ENCODE data around the gene NEO1. TPM values are rescaled to one million over a fixed set of nuclear protein-coding genes. Genes with fewer than 3 reads are reported as not detected.

The NEO1 gene
- total RNA-seq, 1 experiment from 2014 or later: 12.4 TPM

DNA sequence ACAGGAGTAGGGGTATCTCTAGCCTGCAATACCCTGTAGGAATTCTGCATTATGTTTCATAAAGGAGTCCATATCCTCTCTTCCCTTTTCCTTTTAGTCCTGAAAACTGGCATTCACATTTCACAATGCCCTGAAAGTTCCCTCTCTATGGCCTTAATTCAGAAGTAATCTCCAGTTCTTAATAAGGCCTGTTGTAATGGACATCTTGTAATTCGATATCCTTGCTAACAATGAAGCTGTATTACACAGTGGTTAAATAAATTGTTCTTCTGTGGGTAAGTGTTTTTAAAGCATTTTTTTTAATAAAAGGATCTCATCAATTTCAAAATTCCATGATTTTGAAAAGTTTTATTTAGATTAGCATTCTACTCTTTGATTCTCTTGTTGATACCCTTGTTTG, 34.3 kb upstream of the NEO1 start:
- Histone ChIP-seq H3K4me3 (ENCODE audit: low read depth, low read length) (no peak overlapping the region), H3K9me3 (no peaks in the 10 kb centered on the region), H3K36me3 (ENCODE audit: control insufficient read depth, insufficient read depth, low read length) (no peaks in the 10 kb centered on the region), H3K27me3 (replicated peaks; ENCODE audit: control insufficient read depth, insufficient read depth, low read length) (no peaks in the 10 kb centered on the region), H3K4me1 (no peaks in the 10 kb centered on the region)
- Mint-ChIP-seq H3K4me3 (ENCODE audit: unreplicated experiment) (no peak overlapping the region), H3K36me3 (ENCODE audit: insufficient read depth, unreplicated experiment) (no peaks in the 10 kb centered on the region), H3K9me3 (ENCODE audit: unreplicated experiment) (no peaks in the 10 kb centered on the region), H3K27me3 (ENCODE audit: insufficient read depth, unreplicated experiment) (peaks cover 27% of the 10 kb centered on the region), H3K4me1 (ENCODE audit: low read depth, unreplicated experiment) (no peaks in the 10 kb centered on the region), H3K27ac (ENCODE audit: unreplicated experiment) (no peak overlapping the region)
- no peak for DNase-seq
- CTCF ChIA-PET: no interaction called here
- BruUV-seq (replicated peaks): no TSS peak
- intact Hi-C loops (cut with micrococcal nuclease; ENCODE audit: unreplicated experiment): no loop called here
- POLR2A ChIA-PET: no interaction called here
- TF ChIP-seq, protein P1, sequence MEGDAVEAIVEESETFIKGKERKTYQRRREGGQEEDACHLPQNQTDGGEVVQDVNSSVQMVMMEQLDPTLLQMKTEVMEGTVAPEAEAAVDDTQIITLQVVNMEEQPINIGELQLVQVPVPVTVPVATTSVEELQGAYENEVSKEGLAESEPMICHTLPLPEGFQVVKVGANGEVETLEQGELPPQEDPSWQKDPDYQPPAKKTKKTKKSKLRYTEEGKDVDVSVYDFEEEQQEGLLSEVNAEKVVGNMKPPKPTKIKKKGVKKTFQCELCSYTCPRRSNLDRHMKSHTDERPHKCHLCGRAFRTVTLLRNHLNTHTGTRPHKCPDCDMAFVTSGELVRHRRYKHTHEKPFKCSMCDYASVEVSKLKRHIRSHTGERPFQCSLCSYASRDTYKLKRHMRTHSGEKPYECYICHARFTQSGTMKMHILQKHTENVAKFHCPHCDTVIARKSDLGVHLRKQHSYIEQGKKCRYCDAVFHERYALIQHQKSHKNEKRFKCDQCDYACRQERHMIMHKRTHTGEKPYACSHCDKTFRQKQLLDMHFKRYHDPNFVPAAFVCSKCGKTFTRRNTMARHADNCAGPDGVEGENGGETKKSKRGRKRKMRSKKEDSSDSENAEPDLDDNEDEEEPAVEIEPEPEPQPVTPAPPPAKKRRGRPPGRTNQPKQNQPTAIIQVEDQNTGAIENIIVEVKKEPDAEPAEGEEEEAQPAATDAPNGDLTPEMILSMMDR (IDR thresholded peaks at IDR 0.05; ENCODE audit: insufficient read depth in 1 of 2, low read depth in 1 of 2, low read length in 1 of 2, severe bottlenecking in 1 of 2, unreplicated experiment in 1 of 2): no peak

DNA sequence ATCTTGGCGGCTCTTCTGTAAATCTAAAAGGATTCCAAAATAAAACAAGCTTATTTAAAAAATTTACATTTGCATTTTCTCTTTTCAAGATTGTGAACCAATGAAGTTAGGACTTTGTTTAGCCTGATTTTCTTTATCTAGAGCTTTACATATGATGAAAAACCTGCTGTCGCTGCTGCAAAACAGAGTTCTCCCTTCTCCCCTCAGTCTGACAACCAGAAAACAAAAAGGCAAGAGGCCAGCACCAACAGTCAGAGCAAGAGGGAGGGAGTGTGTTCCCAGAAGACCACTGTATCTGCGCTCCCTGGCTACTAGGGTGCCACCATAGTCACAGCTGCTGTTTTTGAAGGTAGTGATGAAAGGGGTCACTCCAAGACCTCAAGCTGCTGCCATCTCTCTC, 33.1 kb upstream of the NEO1 start:
- CTCF ChIA-PET: interaction anchor here (0.7 kb wide), 1 partner anchor 106 kb away, joined by 3 read pairs; no protein-coding TSS in a partner anchor
- no peak for DNase-seq
- H3K27me3 Mint-ChIP-seq (ENCODE audit: insufficient read depth, unreplicated experiment): peaks cover 18% of the 10 kb centered on the region

DNA sequence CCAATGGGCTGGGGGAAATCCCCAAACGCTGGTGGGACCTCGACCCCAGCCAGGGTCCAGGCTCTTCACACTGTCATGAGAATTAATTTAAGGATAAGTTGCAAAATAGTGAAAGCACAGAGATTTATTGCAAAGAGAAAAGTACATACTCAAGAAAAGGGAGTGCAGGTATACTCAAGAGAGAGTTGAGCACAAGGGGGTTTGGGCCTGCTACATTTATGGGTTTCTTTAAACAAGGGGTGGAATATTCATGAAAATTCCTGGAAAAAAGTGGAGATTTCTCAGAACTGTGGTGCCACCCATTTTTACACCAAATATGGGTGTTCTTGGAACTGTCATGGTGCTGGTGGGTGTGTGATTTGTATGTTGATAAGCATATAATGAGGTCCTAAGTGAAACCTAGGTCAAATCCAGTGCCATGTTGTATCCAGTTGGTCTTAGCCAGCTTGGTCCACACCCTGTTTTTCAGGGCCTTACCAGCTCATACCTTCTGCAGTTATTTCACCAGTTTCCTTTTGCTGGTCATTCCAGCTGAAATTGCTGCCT, 32.6 kb upstream of the NEO1 start:
- Mint-ChIP-seq H3K27ac (ENCODE audit: unreplicated experiment) (no peak overlapping the region), H3K36me3 (ENCODE audit: insufficient read depth, unreplicated experiment) (no peaks in the 10 kb centered on the region), H3K4me1 (ENCODE audit: low read depth, unreplicated experiment) (no peaks in the 10 kb centered on the region), H3K4me3 (ENCODE audit: unreplicated experiment) (no peak overlapping the region), H3K27me3 (ENCODE audit: insufficient read depth, unreplicated experiment) (peaks cover 14% of the 10 kb centered on the region), H3K9me3 (ENCODE audit: unreplicated experiment) (no peaks in the 10 kb centered on the region)
- Histone ChIP-seq H3K9me3 (no peaks in the 10 kb centered on the region), H3K4me1 (no peaks in the 10 kb centered on the region), H3K36me3 (ENCODE audit: control insufficient read depth, insufficient read depth, low read length) (no peaks in the 10 kb centered on the region), H3K27me3 (replicated peaks; ENCODE audit: control insufficient read depth, insufficient read depth, low read length) (no peaks in the 10 kb centered on the region), H3K4me3 (ENCODE audit: low read depth, low read length) (no peak overlapping the region)
- no peak for DNase-seq
- TF ChIP-seq, protein P1 (IDR thresholded peaks at IDR 0.05; ENCODE audit: insufficient read depth in 1 of 2, low read depth in 1 of 2, low read length in 1 of 2, severe bottlenecking in 1 of 2, unreplicated experiment in 1 of 2): no peak
- BruUV-seq (replicated peaks): no TSS peak
- ChIA-PET POLR2A (no interaction called here), CTCF (no interaction called here)
- intact Hi-C loops (cut with micrococcal nuclease; ENCODE audit: unreplicated experiment): no loop called here

More for the DNA sequence above, 33.1 kb upstream of the NEO1 start:
- Mint-ChIP-seq H3K36me3 (ENCODE audit: insufficient read depth, unreplicated experiment) (no peaks in the 10 kb centered on the region), H3K9me3 (ENCODE audit: unreplicated experiment) (no peaks in the 10 kb centered on the region), H3K27ac (ENCODE audit: unreplicated experiment) (no peak overlapping the region), H3K4me3 (ENCODE audit: unreplicated experiment) (no peak overlapping the region), H3K4me1 (ENCODE audit: low read depth, unreplicated experiment) (no peaks in the 10 kb centered on the region)
- Histone ChIP-seq H3K27me3 (replicated peaks; ENCODE audit: control insufficient read depth, insufficient read depth, low read length) (no peaks in the 10 kb centered on the region), H3K36me3 (ENCODE audit: control insufficient read depth, insufficient read depth, low read length) (no peaks in the 10 kb centered on the region), H3K4me3 (ENCODE audit: low read depth, low read length) (no peak overlapping the region), H3K4me1 (no peaks in the 10 kb centered on the region), H3K9me3 (no peaks in the 10 kb centered on the region)
- TF ChIP-seq, protein P1 (IDR thresholded peaks at IDR 0.05; ENCODE audit: insufficient read depth in 1 of 2, low read depth in 1 of 2, low read length in 1 of 2, severe bottlenecking in 1 of 2, unreplicated experiment in 1 of 2): no peak
- POLR2A ChIA-PET: no interaction called here
- BruUV-seq (replicated peaks): no TSS peak
- intact Hi-C loops (cut with micrococcal nuclease; ENCODE audit: unreplicated experiment): no loop called here
